ENCODE results near the gene OR13C5.

Gene OR13C5

DNA sequence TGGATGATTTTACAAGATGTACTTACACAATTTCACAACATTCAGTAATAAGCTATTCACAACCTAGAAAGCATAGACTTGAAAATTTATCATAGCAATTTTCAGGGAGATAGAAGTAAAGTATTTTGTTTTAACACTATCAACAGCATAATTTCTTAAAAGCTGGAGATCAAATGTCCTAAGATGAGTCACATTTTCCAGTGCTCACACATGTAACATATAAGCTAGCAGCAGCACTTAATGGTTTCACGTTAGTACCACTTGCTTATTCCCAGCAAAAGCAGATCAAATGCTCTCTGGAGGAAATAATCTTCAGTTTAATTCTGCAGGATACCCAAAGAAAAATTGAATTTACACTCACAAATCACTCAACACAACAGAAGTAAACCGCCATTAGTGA is 23.8 kb downstream of the OR13C5 start:
- H3K4me3 ChIP-seq (ENCODE audit: low read depth, low read length), result no peak overlapping the region
- TF ChIP-seq, protein P1, sequence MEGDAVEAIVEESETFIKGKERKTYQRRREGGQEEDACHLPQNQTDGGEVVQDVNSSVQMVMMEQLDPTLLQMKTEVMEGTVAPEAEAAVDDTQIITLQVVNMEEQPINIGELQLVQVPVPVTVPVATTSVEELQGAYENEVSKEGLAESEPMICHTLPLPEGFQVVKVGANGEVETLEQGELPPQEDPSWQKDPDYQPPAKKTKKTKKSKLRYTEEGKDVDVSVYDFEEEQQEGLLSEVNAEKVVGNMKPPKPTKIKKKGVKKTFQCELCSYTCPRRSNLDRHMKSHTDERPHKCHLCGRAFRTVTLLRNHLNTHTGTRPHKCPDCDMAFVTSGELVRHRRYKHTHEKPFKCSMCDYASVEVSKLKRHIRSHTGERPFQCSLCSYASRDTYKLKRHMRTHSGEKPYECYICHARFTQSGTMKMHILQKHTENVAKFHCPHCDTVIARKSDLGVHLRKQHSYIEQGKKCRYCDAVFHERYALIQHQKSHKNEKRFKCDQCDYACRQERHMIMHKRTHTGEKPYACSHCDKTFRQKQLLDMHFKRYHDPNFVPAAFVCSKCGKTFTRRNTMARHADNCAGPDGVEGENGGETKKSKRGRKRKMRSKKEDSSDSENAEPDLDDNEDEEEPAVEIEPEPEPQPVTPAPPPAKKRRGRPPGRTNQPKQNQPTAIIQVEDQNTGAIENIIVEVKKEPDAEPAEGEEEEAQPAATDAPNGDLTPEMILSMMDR (IDR thresholded peaks at IDR 0.05; ENCODE audit: borderline replicate concordance, insufficient read depth, low read depth, low read length), result no peak

DNA sequence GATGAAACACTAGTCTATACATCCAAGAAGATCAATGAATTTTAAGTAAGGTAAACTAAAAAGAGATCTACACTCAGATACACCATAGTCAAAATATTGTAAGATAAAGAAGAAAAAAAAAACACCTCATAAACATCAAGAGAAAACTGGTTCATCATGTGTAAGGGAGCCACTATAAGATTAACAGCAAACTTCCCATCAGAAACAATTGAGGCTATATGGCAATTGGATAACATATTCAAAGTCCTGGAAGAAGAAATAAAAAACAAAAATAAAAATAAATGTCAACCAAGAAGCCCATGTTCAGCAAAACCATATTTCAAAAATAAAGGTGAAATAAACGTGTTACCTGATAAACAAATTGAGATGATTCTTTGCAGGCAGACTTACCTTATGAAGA is 26.6 kb downstream of the OR13C5 start:
- TF ChIP-seq, protein P1 (IDR thresholded peaks at IDR 0.05; ENCODE audit: borderline replicate concordance, insufficient read depth, low read depth, low read length), result no peak
- H3K4me3 ChIP-seq (ENCODE audit: low read depth, low read length), result no peak overlapping the region

- TF ChIP-seq, protein P1 (IDR thresholded peaks at IDR 0.05; ENCODE audit: borderline replicate concordance, insufficient read depth, low read depth, low read length), result no peak
- no peak within 1 kb of the TSS for H3K4me3 ChIP-seq (ENCODE audit: low read depth, low read length)
Observed at GRCh38 chr9:104568868-104569267, 30.3 kb downstream of the OR13C5 start, which contains the start of gene OR13C8. OR13C8 (plus strand) TSS chr9:104569168; CDS start chr9:104569168, 0 bp downstream.

DNA sequence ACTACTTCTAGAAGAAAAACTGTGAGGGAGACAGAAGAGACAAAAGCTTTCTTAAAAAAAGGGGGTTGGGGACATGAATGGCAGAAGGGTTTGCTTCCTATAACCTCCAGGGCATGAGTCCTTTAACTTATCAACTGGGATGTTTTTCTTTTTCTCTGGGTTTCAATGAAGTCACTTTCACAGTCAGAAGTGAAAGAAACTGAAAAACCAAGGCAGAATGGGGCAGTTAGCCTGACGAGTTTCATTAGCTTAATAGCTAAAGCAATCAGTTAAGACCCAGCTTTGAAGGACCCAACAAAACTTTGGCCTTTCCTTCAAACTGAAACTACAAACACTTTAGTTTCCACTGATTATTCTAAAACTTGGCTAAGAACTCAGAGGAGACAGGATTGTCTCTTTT is 34.9 kb downstream of the OR13C5 start:
- no peak overlapping the region for H3K4me3 ChIP-seq (ENCODE audit: low read depth, low read length)
- TF ChIP-seq, protein P1 (IDR thresholded peaks at IDR 0.05; ENCODE audit: borderline replicate concordance, insufficient read depth, low read depth, low read length), result no peak

GRCh38 chr9:104556830-104557634 is 42.2 kb downstream of the OR13C5 start:
- TF ChIP-seq, protein P1 (IDR thresholded peaks at IDR 0.05; ENCODE audit: borderline replicate concordance, insufficient read depth, low read depth, low read length), result no peak
- no peak overlapping the region for H3K4me3 ChIP-seq (ENCODE audit: low read depth, low read length)

- H3K4me3 ChIP-seq (ENCODE audit: low read depth, low read length), result no peak overlapping the region
Observed at GRCh38 chr9:104555521-104555920, 43.7 kb downstream of the OR13C5 start.

More at GRCh38 chr9:104555521-104555920, 43.7 kb downstream of the OR13C5 start:
- TF ChIP-seq, protein P1 (IDR thresholded peaks at IDR 0.05; ENCODE audit: borderline replicate concordance, insufficient read depth, low read depth, low read length), result no peak
